Activated CD8-positive, alpha-beta T cell treated with anti-CD3 and anti-CD28 coated beads for 36 hours (primary cell): Measurements from ENCODE around the gene NRAP. TPM values are rescaled to one million over a fixed set of nuclear protein-coding genes. Genes with fewer than 3 reads are reported as not detected.

Source experiments
- ATAC-seq: fragments of 200-7000 bp; cut with Tn5 transposase; one replicate; pipeline ENCODE4 v1.10.0; 2021; ENCODE audit warnings: mild to moderate bottlenecking, moderate library complexity
- CTCF ChIA-PET: fragments of 350-600 bp; sonication (Branson Sonifier 250); formaldehyde crosslinking; loops from one replicate; lab custom pipeline; 2021; ENCODE audit warnings: antibody characterized with exemption; lab: Charles Lee
- POLR2A ChIA-PET: fragments of 350-600 bp; sonication (Branson Sonifier 250); formaldehyde crosslinking; loops from one replicate; lab custom pipeline; 2021; ENCODE audit warnings: antibody characterized with exemption; lab: Charles Lee
- DNase-seq: peaks from one replicate; pipeline ENCODE4 v3.0.0-alpha.2; 2020
- H3K27ac Mint-ChIP-seq: one replicate; pipeline ENCODE4 v1.8.0; 2021; ENCODE audit warnings: mild to moderate bottlenecking, mixed read lengths
- H3K27me3 Mint-ChIP-seq: one replicate; pipeline ENCODE4 v1.8.0; 2021; ENCODE audit warnings: mixed read lengths
- H3K36me3 Mint-ChIP-seq: one replicate; pipeline ENCODE4 v1.8.0; 2021; ENCODE audit warnings: low read depth, mixed read lengths
- H3K4me1 Mint-ChIP-seq: one replicate; pipeline ENCODE4 v1.8.0; 2021; ENCODE audit warnings: low read depth, mixed read lengths
- H3K4me3 Mint-ChIP-seq: one replicate; pipeline ENCODE4 v1.8.0; 2021; ENCODE audit warnings: mild to moderate bottlenecking, moderate library complexity, mixed read lengths
- H3K9me3 Mint-ChIP-seq: one replicate; pipeline ENCODE4 v1.8.0; 2021; ENCODE audit warnings: mixed read lengths
- CTCF ChIP-seq: fragments of 200-600 bp; IDR thresholded peaks from one replicate; pipeline ENCODE4 v1.8.0; 2022; ENCODE audit warnings: antibody characterized with exemption, mild to moderate bottlenecking
- intact Hi-C: fragments of 100-400 bp; cut with micrococcal nuclease; formaldehyde crosslinking; loops from one replicate; pipeline ENCODE4 v1.10.0; 2022
- total RNA-seq, 2 experiments: library from RNA; stranded (reverse); gene quantifications; one replicate each; pipeline ENCODE4 v1.2.3, GENCODE V29; 2021

Gene NRAP
- total RNA-seq, 2 experiments from 2014 or later, result not detected

DNA sequence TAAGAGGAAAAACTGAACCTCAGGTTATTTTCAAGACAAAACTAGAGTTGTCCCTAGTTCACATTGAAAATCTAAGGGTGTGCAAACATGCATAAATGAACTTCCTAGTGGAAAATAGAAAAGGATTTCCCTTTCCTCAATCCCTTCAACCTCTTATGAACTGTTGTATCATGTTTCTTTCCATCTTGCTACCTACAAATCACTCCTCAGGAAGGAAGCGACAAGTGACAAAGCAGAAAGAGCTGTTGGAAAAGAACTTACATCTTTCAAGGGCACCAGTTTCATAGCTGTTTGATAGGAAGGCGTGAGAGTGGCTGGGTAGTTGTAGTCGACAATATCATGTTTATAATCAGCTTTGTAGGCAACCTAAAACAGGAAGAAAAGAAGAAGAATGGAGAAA is 23.9 kb downstream of the NRAP start:
- H3K9me3 Mint-ChIP-seq, result no peaks in the 10 kb centered on the region
- TF ChIP-seq CTCF, result no peak
- no peaks in the 10 kb centered on the region for H3K36me3 Mint-ChIP-seq
- H3K27me3 Mint-ChIP-seq, result peaks cover 23% of the 10 kb centered on the region
- ATAC-seq (no peak), DNase-seq (no peak)
- CTCF ChIA-PET, result interaction anchor here (1.2 kb wide), 1 partner anchor 39 kb away, joined by 3 read pairs; no protein-coding TSS in a partner anchor
- no peak overlapping the region for H3K4me3 Mint-ChIP-seq
- intact Hi-C loops, result no loop called here
- H3K4me1 Mint-ChIP-seq, result peaks cover 8% of the 10 kb centered on the region
- POLR2A ChIA-PET, result no interaction called here
- no peak overlapping the region for H3K27ac Mint-ChIP-seq

DNA sequence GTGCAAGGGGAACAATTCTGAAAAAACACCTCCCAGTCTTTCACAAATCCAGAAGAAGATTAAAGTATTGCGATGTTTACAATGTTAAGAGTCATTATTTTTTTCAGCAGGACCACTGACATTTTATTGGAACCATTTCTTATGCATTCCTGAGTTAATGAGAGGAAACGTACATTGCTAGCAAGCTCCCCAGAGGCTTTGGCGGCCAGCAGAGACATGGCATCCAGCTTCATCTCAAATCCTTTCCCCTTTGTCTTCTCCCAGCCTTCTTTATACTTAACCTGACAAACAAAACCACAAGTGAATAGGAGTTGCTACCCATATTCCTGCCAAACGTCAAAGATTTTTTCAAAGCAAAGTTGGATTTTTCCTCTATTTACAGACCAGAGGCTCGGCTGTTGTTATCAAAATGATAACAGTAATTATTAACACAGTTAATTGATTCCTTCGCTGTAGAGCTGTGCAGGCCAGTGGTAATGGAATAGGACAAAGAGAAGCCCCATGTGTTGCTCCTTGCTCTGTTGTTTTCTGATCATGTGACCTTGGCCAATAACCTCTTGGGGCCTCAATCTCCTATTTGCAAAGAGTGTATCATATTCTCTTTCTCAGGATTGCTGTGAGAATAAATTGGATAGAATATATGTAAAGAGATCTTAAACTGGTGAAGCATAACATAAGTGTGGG is 32.0 kb downstream of the NRAP start:
- Mint-ChIP-seq H3K27me3 (peaks cover 8% of the 10 kb centered on the region), H3K36me3 (no peaks in the 10 kb centered on the region), H3K9me3 (no peaks in the 10 kb centered on the region), H3K4me1 (no peaks in the 10 kb centered on the region), H3K4me3 (no peak overlapping the region), H3K27ac (no peak overlapping the region)
- ChIA-PET POLR2A (no interaction called here), CTCF (no interaction called here)
- no peak for DNase-seq
- intact Hi-C loops, result no loop called here
- TF ChIP-seq CTCF, result no peak
- no peak for ATAC-seq

GRCh38 chr10:113630929-113631533 is 32.8 kb downstream of the NRAP start:
- intact Hi-C loops, result no loop called here
- CTCF ChIA-PET, result no interaction called here
- H3K27me3 Mint-ChIP-seq, result peaks cover 7% of the 10 kb centered on the region
- no peak overlapping the region for H3K27ac Mint-ChIP-seq
- no peaks in the 10 kb centered on the region for H3K36me3 Mint-ChIP-seq
- no peaks in the 10 kb centered on the region for H3K9me3 Mint-ChIP-seq
- TF ChIP-seq CTCF, result no peak
- H3K4me3 Mint-ChIP-seq, result no peak overlapping the region
- H3K4me1 Mint-ChIP-seq, result no peaks in the 10 kb centered on the region
- no peak for ATAC-seq
- DNase-seq, result no peak
- POLR2A ChIA-PET, result no interaction called here

DNA sequence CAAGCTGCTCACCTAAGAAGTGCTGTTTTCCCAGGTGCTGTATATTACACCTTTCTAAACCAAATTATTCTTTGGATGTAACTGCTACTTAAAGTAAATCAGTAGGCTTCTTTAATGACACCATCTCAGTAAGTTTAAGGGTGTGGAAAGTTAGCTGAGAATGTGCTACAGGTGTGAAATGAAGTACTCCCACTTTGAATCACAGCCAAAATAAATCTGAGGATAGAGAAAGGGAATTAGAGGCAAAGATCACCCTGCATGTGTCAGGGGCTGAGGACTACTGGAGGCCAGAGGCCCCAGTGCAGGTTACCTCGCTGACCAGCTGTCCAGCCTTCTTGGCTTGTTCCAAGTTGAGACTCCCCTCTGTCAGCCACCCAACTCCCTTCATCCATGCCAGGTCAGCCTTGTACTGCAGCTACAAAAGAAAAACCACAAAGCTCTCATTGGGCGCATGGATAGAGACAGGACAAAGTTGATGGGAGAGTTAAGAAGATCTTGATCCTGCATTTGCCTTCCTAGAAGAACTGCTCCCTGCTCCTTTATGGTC is 35.2 kb downstream of the NRAP start:
- H3K4me1 Mint-ChIP-seq, result no peaks in the 10 kb centered on the region

More for the DNA sequence above, 35.2 kb downstream of the NRAP start:
- no peak for ATAC-seq
- no peak for TF ChIP-seq CTCF
- ChIA-PET CTCF (no interaction called here), POLR2A (no interaction called here)
- intact Hi-C loops, result no loop called here
- no peak overlapping the region for H3K27ac Mint-ChIP-seq
- H3K36me3 Mint-ChIP-seq, result no peaks in the 10 kb centered on the region
- H3K9me3 Mint-ChIP-seq, result no peaks in the 10 kb centered on the region
- peaks cover 13% of the 10 kb centered on the region for H3K27me3 Mint-ChIP-seq
- DNase-seq, result no peak
- no peak overlapping the region for H3K4me3 Mint-ChIP-seq
